Activated CD4-positive, alpha-beta T cell treated with anti-CD3 and anti-CD28 coated beads, Interleukin-2, amount 50 U/mL, for 16 hours (primary cell): ENCODE data around the gene PCDH15.

Experiments
- DNase-seq: peaks from one replicate; pipeline ENCODE4 v3.0.0-alpha.2; 2020

PCDH15 gene

GRCh38 chr10:53839440-53840039 is 961.5 kb downstream of the PCDH15 start:
- DNase-seq = no peak

GRCh38 chr10:53836638-53837037 is 964.4 kb downstream of the PCDH15 start:
- DNase-seq = no peak

- no peak for DNase-seq
Observed at GRCh38 chr10:53833908-53834307, 967.1 kb downstream of the PCDH15 start.

GRCh38 chr10:53827261-53827660 is 973.8 kb downstream of the PCDH15 start:
- DNase-seq = no peak

- DNase-seq = no peak
Observed at GRCh38 chr10:53808677-53809372, 992.2 kb downstream of the PCDH15 start.

GRCh38 chr10:53786236-53786900 is 1014.7 kb downstream of the PCDH15 start:
- peak; percentile 0 for DNase-seq

GRCh38 chr10:53771701-53772100 is 1029.3 kb downstream of the PCDH15 start:
- no peak for DNase-seq

GRCh38 chr10:53770903-53771302 is 1030.1 kb downstream of the PCDH15 start:
- no peak for DNase-seq

GRCh38 chr10:53765311-53765710 is 1035.7 kb downstream of the PCDH15 start:
- no peak for DNase-seq

GRCh38 chr10:53754596-53755250 is 1046.3 kb downstream of the PCDH15 start:
- no peak for DNase-seq
